Kidney (tissue), 14 donors: Measurements from ENCODE around the gene RASA3. TPM values are rescaled to one million over a fixed set of nuclear protein-coding genes. Genes with fewer than 3 reads are reported as not detected.

Experiments
- DNase-seq, 5 donors: peaks; one replicate each; pipeline ENCODE4 v3.0.0-alpha.2; 2013 to 2020
- FAIRE-seq: peaks from 2 replicates; lab custom pipeline; 2012; peaks lifted over from hg19 to GRCh38; lab: Jason Lieb, UNC
- H3K27ac ChIP-seq, 2 donors: one replicate each; pipeline ENCODE4 v1.7.0; 2013; ENCODE audit warnings: low read depth in 2 of 2, low read length in 2 of 2, inconsistent platforms in 1 of 2
- H3K27me3 ChIP-seq: one replicate; pipeline ENCODE4 v1.7.1; 2013; ENCODE audit warnings: low read length, inconsistent platforms; ENCODE audit not compliant: control insufficient read depth, insufficient read depth
- H3K36me3 ChIP-seq, 3 donors: one replicate each; pipeline versions ENCODE4 v1.7.0 to v1.7.1; 2013; ENCODE audit warnings: low read length in 3 of 3, control low read depth in 1 of 3, inconsistent platforms in 1 of 3; ENCODE audit not compliant: insufficient read depth in 3 of 3, control insufficient read depth in 2 of 3
- H3K4me1 ChIP-seq, 3 donors: one replicate each; pipeline versions ENCODE4 v1.7.0 to v1.7.1; 2013; ENCODE audit warnings: low read length in 3 of 3, inconsistent platforms in 1 of 3, low read depth in 1 of 3; ENCODE audit not compliant: control insufficient read depth in 2 of 3, insufficient read depth in 2 of 3
- H3K4me3 ChIP-seq, 3 donors: one replicate each; pipeline versions ENCODE4 v1.7.0 to v1.8.1; 2013; ENCODE audit warnings: low read length in 3 of 3, control low read depth in 1 of 3, inconsistent platforms in 1 of 3
- H3K9ac ChIP-seq, 3 donors: one replicate each; pipeline versions ENCODE4 v1.7.0 to v1.7.1; 2013; ENCODE audit warnings: low read length in 3 of 3, control low read depth in 1 of 3, inconsistent platforms in 1 of 3
- H3K9me3 ChIP-seq, 3 donors: one replicate each; pipeline versions ENCODE4 v1.7.0 to v1.7.1; 2013; ENCODE audit warnings: low read length in 3 of 3, control low read depth in 1 of 3, inconsistent platforms in 1 of 3; ENCODE audit not compliant: control insufficient read depth in 2 of 3, insufficient read depth in 1 of 3
- CTCF ChIP-seq: IDR thresholded peaks from 3 replicates; pipeline ENCODE4 v1.5.1; 2012; ENCODE audit warnings: mild to moderate bottlenecking, moderate library complexity, borderline replicate concordance; ENCODE audit not compliant: insufficient read depth; ENCODE audit errors: extremely low read depth
- intact Hi-C: fragments of 100-400 bp; cut with DNase I; formaldehyde crosslinking; loops from one replicate; pipeline ENCODE4 v1.11.1; 2022
- polyA plus RNA-seq: library from polyadenylated mRNA; stranded (reverse); fragments of 350-450 nt; fragmentation: Illumina TruSeq; extraction: RNeasy Lipid Tissue Mini Kit (QIAGEN cat#74804); gene quantifications from one replicate; pipeline ENCODE4 v1.2.3, GENCODE V29; 2014; ENCODE audit warnings: low read depth, low replicate concordance; ENCODE audit not compliant: insufficient read depth
- total RNA-seq: library from RNA; stranded (reverse); fragmentation: NEBNext Ultra II Directional; extraction: Animal tissue kit (Norgen Biotek cat#: 25700); gene quantifications from one replicate; pipeline ENCODE4 v1.2.1, GENCODE V29; 2021
- donor health status: control.
- donor health status: control.
- donor health status: control.
- donor health status: control.
- donor health status: control.
- donor health status: DM: yes; HTN: yes; CAD: no.
- donor health status: Normal renal cell carcinoma (clear cell type).

The RASA3 gene
- total and polyA plus RNA-seq, 2 donors from 2014 or later: 4.2 to 28.8 TPM

- peaks cover 0 to 6% (median 3%) of the 10 kb centered on the region in 3 donors for H3K4me1 ChIP-seq
- DNase-seq (no peak), FAIRE-seq (no peak)
- H3K9me3 ChIP-seq: no peaks in the 10 kb centered on the region
- H3K36me3 ChIP-seq: no peaks in the 10 kb centered on the region
- no peak for TF ChIP-seq CTCF
- H3K27ac ChIP-seq: no peak overlapping the region
- intact Hi-C loops: no loop called here
- H3K27me3 ChIP-seq: no peaks in the 10 kb centered on the region
- H3K4me3 ChIP-seq: no peak overlapping the region
- H3K9ac ChIP-seq: no peak overlapping the region
These were observed 109.5 kb downstream of the RASA3 start for GRCh38 chr13:114022876-114023275.

- no peak for DNase-seq
- Histone ChIP-seq H3K4me3 (no peak overlapping the region), H3K4me1 (peaks cover 0 to 3% (median 3%) of the 10 kb centered on the region in 3 donors), H3K36me3 (no peaks in the 10 kb centered on the region), H3K27ac (no peak overlapping the region), H3K27me3 (no peaks in the 10 kb centered on the region), H3K9me3 (no peaks in the 10 kb centered on the region), H3K9ac (no peak overlapping the region)
- no peak for TF ChIP-seq CTCF
- FAIRE-seq: no peak
- intact Hi-C loops: no loop called here
These were observed 110.1 kb downstream of the RASA3 start for GRCh38 chr13:114022309-114022669.

- Histone ChIP-seq H3K9me3 (no peaks in the 10 kb centered on the region), H3K9ac (no peak overlapping the region), H3K27ac (no peak overlapping the region), H3K4me1 (peaks cover 0 to 3% (median 2%) of the 10 kb centered on the region in 3 donors), H3K4me3 (no peak overlapping the region), H3K27me3 (no peaks in the 10 kb centered on the region), H3K36me3 (no peaks in the 10 kb centered on the region)
- no peak for TF ChIP-seq CTCF
- no peak for DNase-seq
- intact Hi-C loops: no loop called here
- FAIRE-seq: no peak
These were observed 110.7 kb downstream of the RASA3 start for GRCh38 chr13:114021464-114022308.
